GM21515 (cell line): Measurements from ENCODE around the gene PFKL.

Source experiments
- ATAC-seq: cut with Tn5 transposase; IDR thresholded peaks from one replicate; pipeline ENCODE4 v1.9.1; 2021; ENCODE audit not compliant: unreplicated experiment

The PFKL gene

GRCh38 chr21:44299458-44300261 is at the start of gene PFKL:
PFKL (plus strand) TSS chr21:44300053; CDS start chr21:44300106, 53 bp downstream.
- peak; percentile 48 for ATAC-seq

- no peak for ATAC-seq
Measured at GRCh38 chr21:44253832-44254710, 45.8 kb upstream of the PFKL start.

DNA sequence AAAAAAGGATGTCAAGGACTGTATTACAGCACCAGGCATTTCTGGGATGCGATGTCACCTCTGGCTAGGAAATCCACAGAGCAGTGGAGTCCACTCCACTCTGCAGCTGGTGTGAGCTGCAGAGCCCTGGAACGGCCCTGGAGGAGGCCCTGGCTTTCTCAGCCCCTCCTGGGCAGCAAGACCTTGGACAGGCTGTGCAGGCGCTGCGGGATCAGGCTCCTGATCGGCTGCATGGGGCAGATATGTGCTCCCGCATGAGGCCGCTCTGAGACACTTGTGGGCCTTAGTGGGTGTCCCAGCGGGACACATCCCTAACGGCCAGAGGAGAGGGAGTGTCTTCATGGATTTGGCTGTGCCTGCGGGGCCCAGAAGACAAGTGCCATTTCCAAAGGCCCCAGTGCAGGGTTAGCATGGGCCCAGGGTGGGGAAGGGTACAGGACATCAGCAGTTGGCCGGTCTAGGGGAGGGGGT is 44.3 kb upstream of the PFKL start:
- ATAC-seq = no peak

- no peak for ATAC-seq
Measured at GRCh38 chr21:44258056-44258725, 41.7 kb upstream of the PFKL start.

- ATAC-seq = no peak
Measured at GRCh38 chr21:44259082-44259705, 40.7 kb upstream of the PFKL start.

- ATAC-seq = no peak
Measured at GRCh38 chr21:44260066-44260465, 39.8 kb upstream of the PFKL start.

GRCh38 chr21:44260791-44261631 is 38.8 kb upstream of the PFKL start:
- no peak for ATAC-seq

- ATAC-seq = no peak
Measured at GRCh38 chr21:44261675-44262295, 38.1 kb upstream of the PFKL start, which contains the start of gene DNMT3L. DNMT3L (minus strand) TSS chr21:44261897; CDS start chr21:44261259, 638 bp downstream.

GRCh38 chr21:44262338-44263056 is 37.4 kb upstream of the PFKL start:
- no peak for ATAC-seq

DNA sequence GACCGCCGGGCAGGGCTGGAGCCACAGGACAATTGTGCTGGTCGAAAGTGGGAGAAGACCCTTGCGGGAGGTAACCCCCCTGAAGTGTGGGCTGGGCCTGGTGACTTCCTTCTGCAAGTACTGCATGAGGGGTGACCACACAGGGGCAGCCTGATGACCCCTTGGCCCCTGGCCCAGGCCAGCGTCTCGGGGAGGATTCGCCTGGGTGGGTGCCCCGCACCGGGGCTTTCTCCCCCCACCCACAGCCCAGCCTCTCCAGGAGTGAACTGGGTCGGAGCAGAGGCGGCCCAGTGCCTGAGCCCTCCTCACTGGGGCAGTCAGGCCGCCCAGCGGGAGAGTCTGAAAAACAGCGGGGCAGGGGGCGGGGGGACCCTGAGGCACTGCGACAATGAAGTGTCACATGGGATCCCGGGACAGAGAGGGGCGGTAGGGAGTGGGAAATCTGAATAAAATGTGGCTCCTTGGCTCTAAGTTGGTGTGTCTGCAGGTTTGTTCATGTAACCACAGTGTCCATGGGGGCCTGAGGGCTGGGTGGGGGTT is 36.6 kb upstream of the PFKL start:
- no peak for ATAC-seq

- no peak for ATAC-seq
Measured at GRCh38 chr21:44263768-44264167, 36.1 kb upstream of the PFKL start.

GRCh38 chr21:44265734-44266270 is 34.1 kb upstream of the PFKL start:
- no peak for ATAC-seq

- no peak for ATAC-seq
Measured at GRCh38 chr21:44267655-44268142, 32.2 kb upstream of the PFKL start.

- ATAC-seq = no peak
Measured at GRCh38 chr21:44269090-44269489, 30.8 kb upstream of the PFKL start.

- ATAC-seq = no peak
Measured at GRCh38 chr21:44271558-44272283, 28.1 kb upstream of the PFKL start.

DNA sequence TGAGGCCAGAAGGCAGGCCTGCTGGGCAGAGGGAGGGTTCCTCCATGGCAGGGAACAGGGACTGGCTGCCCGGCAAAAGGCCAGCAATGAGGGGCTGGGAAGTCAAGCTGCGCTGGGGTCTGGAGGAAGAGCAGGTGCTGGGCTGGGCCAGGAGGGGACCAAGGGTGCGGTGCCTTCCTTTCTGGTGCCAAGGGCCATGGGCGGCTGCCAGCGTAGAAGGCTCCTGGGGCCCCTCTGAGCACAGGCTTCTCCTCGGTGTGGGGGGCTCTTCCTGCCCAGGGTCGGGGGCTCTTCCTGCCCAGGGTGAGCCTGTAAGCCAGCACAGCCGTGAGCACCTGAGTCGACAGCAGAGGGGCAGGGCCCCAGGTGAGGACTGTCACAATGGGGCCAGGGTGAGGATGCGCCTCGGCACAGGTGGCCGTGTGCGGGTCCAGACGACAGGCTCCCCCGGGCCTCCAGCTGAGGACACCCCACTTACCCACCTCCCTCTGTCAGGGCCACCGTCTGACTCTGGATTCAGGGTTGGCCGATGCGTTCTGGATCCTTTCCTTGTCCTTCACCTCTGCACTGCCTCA is 27.5 kb upstream of the PFKL start:
- ATAC-seq = no peak

GRCh38 chr21:44273046-44273445 is 26.8 kb upstream of the PFKL start:
- no peak for ATAC-seq
